Measurements from ENCODE around the gene LRRC4C.

Gene LRRC4C

DNA sequence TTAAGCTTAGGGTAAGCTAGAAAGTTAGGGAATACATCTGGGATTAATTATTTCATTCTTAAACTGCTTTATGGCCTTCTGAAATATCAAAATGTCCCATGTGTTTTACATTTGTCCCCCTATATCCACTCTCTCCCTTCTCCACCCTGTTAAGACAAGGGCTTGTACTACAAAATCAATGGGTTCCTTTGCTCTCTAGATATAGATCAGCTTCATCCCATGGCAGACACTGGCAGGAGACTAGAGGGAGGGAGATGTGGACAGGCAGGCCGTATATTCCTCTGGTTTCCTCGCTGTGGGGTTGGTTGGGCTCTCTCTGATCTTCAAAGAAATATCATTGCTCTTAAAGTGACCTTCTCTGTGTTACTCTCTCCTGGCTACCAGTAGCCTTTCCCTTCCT lies 1281.0 kb downstream of the LRRC4C start:
- no peak for TF ChIP-seq CEBPB (IDR thresholded peaks at IDR 0.05)
- no peak for TF ChIP-seq EP300 (IDR thresholded peaks at IDR 0.05; ENCODE audit: borderline replicate concordance)
- no peak for TF ChIP-seq TCF12 (IDR thresholded peaks at IDR 0.05; ENCODE audit: low read depth)
- TF ChIP-seq ZBTB7A (IDR thresholded peaks at IDR 0.05; ENCODE audit: low read depth): no peak
- TF ChIP-seq, protein P1, sequence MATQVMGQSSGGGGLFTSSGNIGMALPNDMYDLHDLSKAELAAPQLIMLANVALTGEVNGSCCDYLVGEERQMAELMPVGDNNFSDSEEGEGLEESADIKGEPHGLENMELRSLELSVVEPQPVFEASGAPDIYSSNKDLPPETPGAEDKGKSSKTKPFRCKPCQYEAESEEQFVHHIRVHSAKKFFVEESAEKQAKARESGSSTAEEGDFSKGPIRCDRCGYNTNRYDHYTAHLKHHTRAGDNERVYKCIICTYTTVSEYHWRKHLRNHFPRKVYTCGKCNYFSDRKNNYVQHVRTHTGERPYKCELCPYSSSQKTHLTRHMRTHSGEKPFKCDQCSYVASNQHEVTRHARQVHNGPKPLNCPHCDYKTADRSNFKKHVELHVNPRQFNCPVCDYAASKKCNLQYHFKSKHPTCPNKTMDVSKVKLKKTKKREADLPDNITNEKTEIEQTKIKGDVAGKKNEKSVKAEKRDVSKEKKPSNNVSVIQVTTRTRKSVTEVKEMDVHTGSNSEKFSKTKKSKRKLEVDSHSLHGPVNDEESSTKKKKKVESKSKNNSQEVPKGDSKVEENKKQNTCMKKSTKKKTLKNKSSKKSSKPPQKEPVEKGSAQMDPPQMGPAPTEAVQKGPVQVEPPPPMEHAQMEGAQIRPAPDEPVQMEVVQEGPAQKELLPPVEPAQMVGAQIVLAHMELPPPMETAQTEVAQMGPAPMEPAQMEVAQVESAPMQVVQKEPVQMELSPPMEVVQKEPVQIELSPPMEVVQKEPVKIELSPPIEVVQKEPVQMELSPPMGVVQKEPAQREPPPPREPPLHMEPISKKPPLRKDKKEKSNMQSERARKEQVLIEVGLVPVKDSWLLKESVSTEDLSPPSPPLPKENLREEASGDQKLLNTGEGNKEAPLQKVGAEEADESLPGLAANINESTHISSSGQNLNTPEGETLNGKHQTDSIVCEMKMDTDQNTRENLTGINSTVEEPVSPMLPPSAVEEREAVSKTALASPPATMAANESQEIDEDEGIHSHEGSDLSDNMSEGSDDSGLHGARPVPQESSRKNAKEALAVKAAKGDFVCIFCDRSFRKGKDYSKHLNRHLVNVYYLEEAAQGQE (IDR thresholded peaks at IDR 0.05; ENCODE audit: low read depth): no peak
- TF ChIP-seq EGR1 (IDR thresholded peaks at IDR 0.05): no peak
- no peak for TF ChIP-seq TEAD4 (IDR thresholded peaks at IDR 0.05)
- TF ChIP-seq NFIC (IDR thresholded peaks at IDR 0.05): no peak
- no peak for TF ChIP-seq YY1 (IDR thresholded peaks at IDR 0.05; ENCODE audit: low read depth)
- TF ChIP-seq CREB1 (IDR thresholded peaks at IDR 0.05; ENCODE audit: low read depth): no peak

- TF ChIP-seq ZBTB7A (IDR thresholded peaks at IDR 0.05; ENCODE audit: low read depth): no peak
Observed at GRCh38 chr11:40175980-40176379, 1283.5 kb downstream of the LRRC4C start.

DNA sequence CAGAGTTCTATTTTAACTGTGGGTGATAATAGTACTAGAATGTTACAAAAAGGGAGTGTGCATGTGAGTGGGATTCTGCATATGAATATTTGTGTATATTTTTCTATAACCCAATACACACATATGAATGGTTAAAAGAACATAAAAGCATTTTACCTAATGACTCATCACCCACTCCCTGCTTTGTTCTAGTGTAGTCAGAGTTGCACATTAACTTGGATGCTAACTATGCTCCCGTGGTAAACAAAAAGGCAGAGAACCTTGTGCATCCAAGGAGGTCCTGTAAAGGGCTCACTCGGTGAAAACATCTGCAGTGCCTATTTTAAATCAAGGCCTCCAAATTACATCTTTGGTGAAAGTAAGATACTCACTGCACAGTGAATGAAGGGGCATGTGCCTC lies 1289.4 kb downstream of the LRRC4C start:
- TF ChIP-seq MAX (IDR thresholded peaks at IDR 0.05) (no peak), TEAD4 (IDR thresholded peaks at IDR 0.05) (no peak), TCF12 (IDR thresholded peaks at IDR 0.05; ENCODE audit: low read depth) (no peak), CREB1 (IDR thresholded peaks at IDR 0.05; ENCODE audit: low read depth) (no peak), USF1 (IDR thresholded peaks at IDR 0.05) (no peak), FOXM1 (IDR thresholded peaks at IDR 0.05; ENCODE audit: borderline replicate concordance, low read depth) (no peak), EP300 (IDR thresholded peaks at IDR 0.05; ENCODE audit: borderline replicate concordance) (no peak), EGR1 (IDR thresholded peaks at IDR 0.05) (no peak), RAD21 (IDR thresholded peaks at IDR 0.05; ENCODE audit: low read depth) (no peak), CEBPB (IDR thresholded peaks at IDR 0.05) (no peak), ZBTB7A (IDR thresholded peaks at IDR 0.05; ENCODE audit: low read depth) (no peak), NFIC (IDR thresholded peaks at IDR 0.05) (no peak), TAF1 (IDR thresholded peaks at IDR 0.05; ENCODE audit: low read depth) (no peak), YY1 (IDR thresholded peaks at IDR 0.05; ENCODE audit: low read depth) (no peak)
- TF ChIP-seq, protein P1 (IDR thresholded peaks at IDR 0.05; ENCODE audit: low read depth): no peak

DNA sequence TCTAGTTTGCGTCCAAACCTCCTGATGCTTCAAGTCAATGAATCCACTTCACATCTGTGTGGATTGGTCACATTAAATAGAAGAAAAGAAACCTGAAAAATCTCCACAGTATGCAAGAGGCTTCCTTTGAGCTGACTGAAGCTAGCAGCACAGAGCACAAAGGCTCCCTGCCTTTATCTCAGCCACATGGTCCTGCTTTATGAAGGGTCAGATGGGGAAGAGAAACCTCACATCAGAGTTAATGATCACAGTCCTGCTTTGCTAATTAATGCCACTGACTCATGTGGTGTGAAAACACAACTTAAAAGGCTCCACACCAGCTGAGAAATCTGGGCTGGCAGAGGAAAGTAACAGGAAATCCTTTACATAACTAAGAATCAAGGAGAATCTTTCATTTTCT lies 1291.0 kb downstream of the LRRC4C start:
- TF ChIP-seq TCF12 (IDR thresholded peaks at IDR 0.05; ENCODE audit: low read depth) (no peak), MAX (IDR thresholded peaks at IDR 0.05) (no peak), TAF1 (IDR thresholded peaks at IDR 0.05; ENCODE audit: low read depth) (no peak), YY1 (IDR thresholded peaks at IDR 0.05; ENCODE audit: low read depth) (no peak), ZBTB7A (IDR thresholded peaks at IDR 0.05; ENCODE audit: low read depth) (no peak), CEBPB (IDR thresholded peaks at IDR 0.05) (no peak), FOXM1 (IDR thresholded peaks at IDR 0.05; ENCODE audit: borderline replicate concordance, low read depth) (no peak), USF1 (IDR thresholded peaks at IDR 0.05) (no peak), RAD21 (IDR thresholded peaks at IDR 0.05; ENCODE audit: low read depth) (no peak), EGR1 (IDR thresholded peaks at IDR 0.05) (no peak), NFIC (IDR thresholded peaks at IDR 0.05) (no peak), EP300 (IDR thresholded peaks at IDR 0.05; ENCODE audit: borderline replicate concordance) (no peak), CREB1 (IDR thresholded peaks at IDR 0.05; ENCODE audit: low read depth) (no peak), TEAD4 (IDR thresholded peaks at IDR 0.05) (no peak)
- TF ChIP-seq, protein P1 (IDR thresholded peaks at IDR 0.05; ENCODE audit: low read depth): no peak

GRCh38 chr11:40166892-40167291 lies 1292.6 kb downstream of the LRRC4C start:
- TF ChIP-seq YY1 (IDR thresholded peaks at IDR 0.05; ENCODE audit: low read depth): no peak
- TF ChIP-seq, protein P1 (IDR thresholded peaks at IDR 0.05; ENCODE audit: low read depth): no peak
- no peak for TF ChIP-seq FOXM1 (IDR thresholded peaks at IDR 0.05; ENCODE audit: borderline replicate concordance, low read depth)
- TF ChIP-seq EGR1 (IDR thresholded peaks at IDR 0.05): no peak
- no peak for TF ChIP-seq TEAD4 (IDR thresholded peaks at IDR 0.05)
- no peak for TF ChIP-seq CREB1 (IDR thresholded peaks at IDR 0.05; ENCODE audit: low read depth)
- no peak for TF ChIP-seq TCF12 (IDR thresholded peaks at IDR 0.05; ENCODE audit: low read depth)
- no peak for TF ChIP-seq MAX (IDR thresholded peaks at IDR 0.05)
- TF ChIP-seq CEBPB (IDR thresholded peaks at IDR 0.05): no peak
- TF ChIP-seq NFIC (IDR thresholded peaks at IDR 0.05): no peak
- TF ChIP-seq ZBTB7A (IDR thresholded peaks at IDR 0.05; ENCODE audit: low read depth): no peak
- TF ChIP-seq RAD21 (IDR thresholded peaks at IDR 0.05; ENCODE audit: low read depth): no peak
- TF ChIP-seq USF1 (IDR thresholded peaks at IDR 0.05): no peak
- TF ChIP-seq EP300 (IDR thresholded peaks at IDR 0.05; ENCODE audit: borderline replicate concordance): no peak
